DMS79 (cell line): ENCODE measurements around the gene TUT7.
"Not testable (repeated sequence)": the region's sequence is repeated elsewhere in the genome, so short reads cannot be mapped to it uniquely, and the experiment has no call there.

ENCODE experiments used
- DNase-seq: peaks from one replicate; lab custom pipeline; 2025; lab: John Stamatoyannopoulos, UW

Gene TUT7

DNA sequence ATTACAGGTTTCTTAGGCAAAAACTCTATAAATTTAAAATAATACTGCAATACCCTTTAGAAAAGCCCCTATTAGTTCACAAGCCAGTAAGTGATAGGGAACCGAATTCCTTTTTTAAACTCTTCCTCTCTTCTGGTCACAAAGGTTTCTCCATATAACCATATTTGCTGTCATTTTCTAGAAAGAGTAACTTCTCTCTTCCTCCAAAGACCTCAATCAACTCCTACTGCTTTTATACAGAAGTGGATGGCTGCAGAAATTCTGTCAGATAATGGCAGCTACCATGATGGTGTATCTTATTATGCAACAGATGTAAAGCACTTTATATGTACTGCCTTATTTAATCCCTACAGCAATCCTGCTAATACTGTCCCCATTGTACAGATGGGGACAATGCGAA is 6.2 kb downstream of the TUT7 start:
- no peak for DNase-seq

- DNase-seq = no peak
These were observed 9.4 kb downstream of the TUT7 start for GRCh38 chr9:86344818-86345217.

DNA sequence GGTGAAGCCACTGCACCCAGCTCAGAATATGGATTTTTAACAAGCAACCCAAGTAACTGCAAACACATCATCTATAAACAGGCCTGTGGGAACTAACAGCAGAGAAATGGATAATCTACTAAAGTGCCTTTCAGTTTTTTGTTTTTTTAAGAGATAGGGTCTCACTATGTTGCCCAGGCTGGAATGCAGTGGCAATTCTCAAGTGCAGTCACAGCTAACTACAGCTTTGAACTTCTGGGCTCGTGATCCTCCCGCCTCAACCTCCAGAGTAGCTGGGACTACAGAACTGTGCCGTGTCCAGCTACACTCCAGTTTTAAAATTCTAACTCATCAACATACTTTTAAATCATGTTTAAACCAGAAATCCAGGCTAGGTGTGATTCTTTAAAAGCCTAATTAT is 11.9 kb downstream of the TUT7 start:
- DNase-seq = no peak

- DNase-seq = no peak
These were observed 13.2 kb downstream of the TUT7 start for GRCh38 chr9:86341007-86341491.

DNA sequence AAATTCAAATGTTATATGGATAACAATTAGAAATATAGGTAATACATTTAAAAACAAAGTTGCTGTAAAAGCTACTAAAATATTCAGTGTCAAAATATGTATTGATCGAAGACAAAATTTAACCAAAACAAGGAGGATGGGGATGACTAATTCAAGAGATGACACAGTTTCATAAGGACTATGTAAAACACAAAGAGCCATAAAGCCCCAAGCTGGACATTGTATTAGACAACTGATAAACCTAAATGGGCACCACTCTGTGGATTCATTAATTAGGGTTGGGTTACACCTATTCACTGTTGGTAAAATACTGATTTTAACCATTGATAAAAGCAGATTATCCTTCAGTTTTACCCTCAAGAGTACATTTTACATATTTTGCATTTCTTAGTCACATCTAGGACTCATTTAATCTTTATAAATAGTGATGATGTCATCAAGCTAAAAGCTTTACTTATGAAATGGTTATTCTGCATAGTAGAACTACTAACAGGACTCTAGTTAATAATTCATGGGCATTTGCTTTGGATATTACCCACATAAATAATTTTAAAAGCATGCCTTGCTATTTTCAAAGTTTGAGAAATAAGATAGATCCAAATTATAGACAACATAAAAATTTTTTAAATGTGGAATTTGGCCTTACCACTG is 13.7 kb downstream of the TUT7 start:
- DNase-seq = no peak

DNA sequence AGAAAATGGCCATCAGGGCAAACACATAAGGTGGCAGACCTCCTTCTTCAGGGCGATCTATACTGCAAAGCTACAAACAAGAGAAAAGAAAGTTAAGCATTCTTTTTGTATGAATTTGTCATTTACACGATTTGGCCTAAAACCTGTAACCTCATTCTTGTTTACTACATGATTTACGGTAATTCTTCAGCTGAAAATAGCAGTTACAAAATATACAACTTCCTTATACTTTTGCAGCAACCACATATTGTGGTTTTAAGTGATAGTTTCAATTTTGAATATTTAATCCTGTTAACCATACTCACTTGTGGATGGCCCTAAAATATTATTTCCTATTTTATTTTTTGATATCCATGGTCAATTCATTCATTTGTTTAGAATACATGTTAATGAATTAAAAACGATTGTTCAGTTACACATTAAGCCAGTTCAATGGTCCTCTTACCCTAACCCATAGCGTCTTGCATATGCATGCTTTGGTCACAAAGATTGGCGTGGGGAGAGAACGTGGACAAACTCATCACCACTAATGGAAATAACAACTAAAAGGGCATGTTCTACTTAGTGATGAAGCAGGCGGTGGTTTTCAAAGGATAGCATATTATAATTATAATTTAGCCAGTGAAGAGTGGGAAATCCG is 16.6 kb downstream of the TUT7 start:
- no peak for DNase-seq

- DNase-seq = no peak
These were observed 18.2 kb downstream of the TUT7 start for GRCh38 chr9:86336058-86336457.

DNA sequence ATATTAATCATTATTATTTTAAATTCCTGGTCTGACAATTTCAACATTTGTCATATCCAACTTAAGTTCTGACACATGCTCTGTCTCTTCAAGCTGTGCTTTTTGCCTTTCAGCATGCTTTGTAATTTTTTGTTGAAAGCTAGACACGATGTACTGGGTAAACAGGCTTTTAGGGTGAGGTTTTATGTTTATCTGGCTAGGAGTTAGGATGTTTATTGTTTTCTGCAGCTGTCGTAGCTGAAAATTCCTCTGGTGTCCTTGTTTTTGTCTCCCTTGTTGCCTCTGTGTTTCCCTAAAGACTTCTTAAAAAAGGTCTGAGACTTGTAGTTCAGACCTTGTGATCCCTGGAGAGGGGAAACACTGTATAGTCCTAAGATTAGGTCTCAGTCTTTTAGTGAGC is 20.6 kb downstream of the TUT7 start:
- no peak for DNase-seq

- no peak for DNase-seq
These were observed 24.0 kb downstream of the TUT7 start for GRCh38 chr9:86330186-86330585.

GRCh38 chr9:86329649-86330048 is 24.6 kb downstream of the TUT7 start:
- DNase-seq = no peak

GRCh38 chr9:86328156-86328555 is 26.1 kb downstream of the TUT7 start:
- no peak for DNase-seq

DNA sequence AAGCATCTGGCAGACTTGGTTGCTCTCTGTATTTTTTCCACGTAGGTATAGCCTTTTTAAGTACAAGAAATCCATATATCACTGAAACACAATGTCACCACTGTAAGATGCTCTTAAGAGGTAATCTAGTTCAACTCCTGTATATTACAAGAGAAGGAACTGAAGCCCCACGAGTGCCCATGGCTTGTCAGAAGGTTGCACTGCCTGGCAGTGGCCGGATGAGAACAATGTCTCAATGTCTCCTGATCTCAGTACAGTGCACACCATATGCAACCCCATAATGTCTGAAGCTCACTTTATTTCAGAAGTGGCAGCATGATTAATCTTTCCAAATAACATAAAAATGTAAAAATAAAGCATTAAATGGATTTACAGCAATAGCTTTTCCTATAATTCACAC is 27.7 kb downstream of the TUT7 start:
- DNase-seq = no peak

DNA sequence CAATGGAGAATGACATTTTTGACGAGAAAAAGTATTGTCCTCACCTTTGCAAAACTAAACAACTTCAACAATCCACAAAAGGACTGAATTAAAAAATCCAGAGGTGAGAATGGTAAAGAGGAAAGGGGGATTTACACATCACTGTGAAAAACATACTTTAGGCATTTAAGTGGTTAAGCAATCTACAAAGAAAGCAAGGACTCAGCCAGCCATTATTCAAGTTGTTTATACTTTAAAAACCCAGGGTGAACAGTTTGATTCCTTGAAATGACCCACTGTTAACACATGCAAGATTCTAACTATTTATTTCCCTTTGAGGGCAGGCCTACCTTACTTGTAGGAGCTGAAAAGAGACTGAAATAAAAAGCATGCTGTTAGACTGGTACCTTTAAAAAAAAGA is 29.3 kb downstream of the TUT7 start:
- DNase-seq = no peak

DNA sequence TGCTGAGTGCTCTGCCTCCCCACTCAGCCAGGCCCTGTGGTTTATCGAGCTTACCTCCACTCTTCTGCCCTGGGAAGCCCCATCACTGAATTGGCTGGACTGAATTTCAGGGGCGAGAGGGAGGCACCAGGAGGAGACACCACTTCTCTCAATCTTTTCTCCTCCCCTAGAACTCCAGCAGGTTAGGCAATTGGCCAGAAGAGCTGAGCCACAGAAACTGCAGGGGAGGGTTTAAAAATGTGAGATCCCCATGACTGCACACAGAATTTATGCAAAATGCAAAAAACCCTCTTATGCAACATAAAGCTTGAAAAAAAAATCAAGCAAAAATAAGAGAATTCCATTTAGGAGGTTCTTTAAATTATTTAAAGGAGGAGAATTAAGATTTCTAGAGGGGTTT is 29.9 kb downstream of the TUT7 start:
- no peak for DNase-seq

GRCh38 chr9:86322973-86323644 is 31.1 kb downstream of the TUT7 start:
- DNase-seq = no peak

DNA sequence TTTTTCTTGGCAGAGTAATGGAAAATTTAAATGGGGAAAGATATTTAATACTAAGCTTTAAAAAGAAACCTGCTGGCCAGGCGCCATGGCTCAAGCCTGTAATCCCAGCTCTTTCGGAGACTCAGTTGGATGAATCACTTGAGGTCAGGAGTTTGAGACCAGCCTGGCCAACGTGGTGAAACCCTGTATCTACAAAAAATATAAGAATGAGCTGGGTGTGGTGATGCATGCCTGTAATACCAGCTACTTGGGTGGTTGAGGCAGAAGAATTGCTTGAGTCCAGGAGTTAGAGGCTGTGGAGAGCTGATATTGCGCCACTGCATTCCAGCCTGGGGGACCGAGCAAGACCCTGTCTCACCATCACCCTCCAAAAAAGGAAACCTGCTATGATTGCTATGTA is 32.8 kb downstream of the TUT7 start:
- DNase-seq = no peak

DNA sequence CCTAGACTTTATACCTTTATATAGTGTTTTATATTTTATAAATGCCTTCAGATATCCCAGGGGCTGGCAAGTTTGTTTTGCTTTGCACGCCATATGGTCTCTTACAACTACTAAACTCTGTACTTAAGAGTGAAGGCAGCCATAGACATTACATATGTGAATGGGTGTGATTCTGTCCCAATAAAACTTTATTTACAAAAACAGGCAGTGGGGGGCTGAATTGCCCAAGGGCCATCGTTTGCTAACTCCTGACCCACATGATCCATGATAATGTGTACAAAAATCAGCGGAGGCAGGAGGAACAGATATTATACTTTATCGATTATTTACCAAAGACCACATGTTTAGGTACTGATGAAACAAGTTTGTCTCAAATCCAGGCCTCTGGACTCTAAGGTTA is 36.0 kb downstream of the TUT7 start:
- DNase-seq = no peak

DNA sequence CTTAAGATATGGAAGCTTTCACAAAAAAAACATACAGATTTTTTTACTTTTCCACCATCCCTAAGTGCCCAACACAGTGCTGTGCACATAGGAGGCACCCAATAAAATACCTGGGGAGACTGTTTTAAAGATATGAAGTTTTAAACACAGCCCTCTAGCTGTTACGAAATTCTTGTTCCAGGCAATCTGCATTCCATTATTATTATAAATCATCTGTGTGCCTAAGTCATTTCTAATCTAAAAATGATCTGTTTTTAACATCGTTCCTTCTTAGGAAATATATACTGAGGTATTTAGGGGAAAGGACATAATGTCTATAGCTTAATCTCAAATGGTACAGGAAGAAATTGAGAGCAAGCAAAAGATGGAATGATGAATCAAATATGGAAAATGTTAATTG is 39.1 kb downstream of the TUT7 start:
- no peak for DNase-seq

- DNase-seq = not testable (repeated sequence)
These were observed 41.3 kb downstream of the TUT7 start for GRCh38 chr9:86312959-86313358.

DNA sequence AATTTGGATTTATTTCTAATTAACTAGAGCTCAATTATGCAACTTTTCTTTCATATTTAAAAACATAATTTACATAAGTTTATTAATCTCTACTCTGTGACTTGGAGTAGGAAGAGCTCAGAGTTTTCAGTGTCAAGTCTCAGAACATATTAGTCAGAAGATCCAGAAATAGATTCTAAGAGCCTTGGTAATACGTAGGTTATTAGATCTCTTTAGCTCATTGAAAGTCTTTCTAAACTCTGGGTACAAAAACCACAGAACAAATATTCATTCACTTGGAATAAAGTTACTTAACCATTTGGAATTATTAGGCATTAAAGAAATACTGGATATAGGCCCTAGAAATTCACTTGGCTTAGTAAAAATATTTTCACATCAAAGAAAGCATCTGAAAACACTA is 45.5 kb downstream of the TUT7 start:
- no peak for DNase-seq

GRCh38 chr9:86304236-86304730 is 49.9 kb downstream of the TUT7 start:
- no peak for DNase-seq

DNA sequence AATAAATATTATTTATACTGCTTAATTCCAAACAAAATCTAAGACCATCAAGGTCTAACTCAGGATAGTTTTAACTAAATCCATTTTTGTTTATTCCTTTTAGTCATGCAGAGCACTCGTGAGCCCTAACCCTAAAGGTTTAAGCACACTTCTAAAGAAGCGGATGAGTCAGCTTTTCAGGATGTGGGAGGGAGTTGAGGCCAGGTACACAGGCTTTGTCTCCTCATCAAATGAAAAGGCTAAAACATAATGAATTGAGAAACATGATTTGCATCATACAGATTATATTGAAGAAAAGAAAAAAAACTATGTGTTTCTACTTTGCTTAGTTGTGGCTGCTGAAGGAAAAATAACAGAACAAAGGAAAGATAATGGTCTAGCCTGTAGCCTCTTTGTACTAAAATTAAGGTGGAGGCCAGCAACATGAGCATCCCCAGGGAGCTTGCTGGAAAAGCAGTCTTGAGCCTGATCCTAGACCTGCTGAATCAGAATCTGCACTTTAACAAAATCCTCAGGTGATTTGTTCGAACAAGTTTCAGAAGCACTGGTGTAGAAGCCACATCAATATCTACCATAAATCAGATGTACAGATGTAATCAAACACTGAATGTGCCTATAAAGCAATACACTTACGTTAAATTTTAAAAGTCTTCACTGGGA is 50.8 kb downstream of the TUT7 start:
- no peak for DNase-seq

DNA sequence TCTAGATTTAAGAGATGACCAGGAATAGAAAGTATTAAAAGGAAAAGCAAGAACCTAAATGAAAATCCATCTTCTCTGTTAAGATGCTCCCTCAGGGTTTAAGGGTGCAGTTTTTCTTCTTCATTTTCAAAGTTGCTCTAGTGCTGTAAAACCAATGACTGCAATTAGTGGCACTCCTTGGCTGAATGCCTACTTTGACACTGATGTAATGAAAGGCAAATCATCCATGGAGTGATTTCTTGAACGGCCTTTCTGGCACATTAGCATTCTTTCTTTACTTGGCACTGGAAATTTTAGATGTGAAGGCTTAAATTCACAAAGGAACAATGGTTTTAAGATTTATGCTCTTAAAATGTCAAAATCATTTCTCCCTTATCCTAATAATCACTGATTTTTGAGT is 52.5 kb downstream of the TUT7 start:
- DNase-seq = no peak
